ENCODE results near the gene SFRP2. TPM values are rescaled to one million over a fixed set of nuclear protein-coding genes. Genes with fewer than 3 reads are reported as not detected.

SFRP2 gene
- total and polyA plus RNA-seq, 2 donors (not counting 1 experiment from before 2014, with no cell fraction given) = not detected

DNA sequence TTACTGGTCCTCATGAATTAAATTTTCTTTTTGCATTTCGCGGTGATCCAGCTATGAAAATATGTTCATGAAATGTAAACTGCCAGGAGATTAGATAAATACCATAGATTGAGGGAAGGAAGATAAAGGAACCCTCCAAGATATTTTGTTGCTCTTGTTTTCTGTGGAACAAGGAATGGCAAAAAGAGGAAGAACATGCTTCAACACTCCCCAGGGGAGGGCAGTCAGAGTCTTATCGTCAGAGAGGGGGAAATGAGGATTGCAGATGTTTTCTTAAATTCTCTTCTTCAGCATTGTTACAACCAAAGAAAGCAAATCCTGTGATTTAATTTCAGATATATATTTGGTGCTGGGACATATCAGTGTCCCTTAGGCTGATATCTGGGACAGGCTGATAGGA, 9.5 kb upstream of the SFRP2 start:
- H3K27ac Mint-ChIP-seq = no peak overlapping the region
- intact Hi-C loops (cut with micrococcal nuclease) = no loop called here

GRCh38 chr4:153794006-153794405, 5.1 kb upstream of the SFRP2 start:
- Mint-ChIP-seq H3K4me1 (peaks cover 32% of the 10 kb centered on the region), H3K27ac (no peak overlapping the region), H3K9me3 (ENCODE audit: insufficient read depth) (no peaks in the 10 kb centered on the region), H3K4me3 (no peak overlapping the region), H3K27me3 (peaks cover 88% of the 10 kb centered on the region)
- intact Hi-C loops (cut with micrococcal nuclease) = no loop called here
- POLR2A ChIA-PET = no interaction called here
- Histone ChIP-seq H3K36me3 (replicated peaks in 1 of 2; ENCODE audit: control extremely low read depth in 1 of 2, control insufficient read depth in 1 of 2, extremely low read depth in 1 of 2, insufficient read depth in 2 of 2, low read length in 1 of 2) (no peaks in the 10 kb centered on the region), H4K20me1 (ENCODE audit: control insufficient read depth, insufficient read depth, low read length, poor library complexity, severe bottlenecking) (no peaks in the 10 kb centered on the region), H3K9ac (ENCODE audit: low read length) (no peak overlapping the region), H3K27ac (ENCODE audit: low read length in 2 of 2) (no peak overlapping the region), H3K79me2 (ENCODE audit: control insufficient read depth, insufficient read depth, low read length) (no peaks in the 10 kb centered on the region), H2AFZ (ENCODE audit: insufficient read depth, low read depth, low read length, poor library complexity, severe bottlenecking) (no peak overlapping the region), H3K4me2 (replicated peaks; ENCODE audit: low read depth, low read length, poor library complexity, severe bottlenecking) (no peak overlapping the region), H3K9me3 (ENCODE audit: control extremely low read depth in 1 of 3, control insufficient read depth in 2 of 3, insufficient read depth in 1 of 3, low read length in 2 of 3) (peaks cover 0 to 4% (median 1%) of the 10 kb centered on the region in 3 donors), H3K4me3 (ENCODE audit: control extremely low read depth in 1 of 5, extremely low read depth in 1 of 5, insufficient read depth in 1 of 5, low read depth in 2 of 5, low read length in 4 of 5) (no peak overlapping the region), H3K4me1 (ENCODE audit: control insufficient read depth in 2 of 2, insufficient read depth in 2 of 2, low read length in 2 of 2) (peaks cover 37 to 40% of the 10 kb centered on the region in 2 donors), H3K27me3 (replicated peaks in 1 of 4; ENCODE audit: control extremely low read depth in 1 of 4, control insufficient read depth in 3 of 4, insufficient read depth in 4 of 4, low read length in 3 of 4) (peaks cover 0 to 56% (median 46%) of the 10 kb centered on the region in 4 experiments)
- TF ChIP-seq, protein P1, sequence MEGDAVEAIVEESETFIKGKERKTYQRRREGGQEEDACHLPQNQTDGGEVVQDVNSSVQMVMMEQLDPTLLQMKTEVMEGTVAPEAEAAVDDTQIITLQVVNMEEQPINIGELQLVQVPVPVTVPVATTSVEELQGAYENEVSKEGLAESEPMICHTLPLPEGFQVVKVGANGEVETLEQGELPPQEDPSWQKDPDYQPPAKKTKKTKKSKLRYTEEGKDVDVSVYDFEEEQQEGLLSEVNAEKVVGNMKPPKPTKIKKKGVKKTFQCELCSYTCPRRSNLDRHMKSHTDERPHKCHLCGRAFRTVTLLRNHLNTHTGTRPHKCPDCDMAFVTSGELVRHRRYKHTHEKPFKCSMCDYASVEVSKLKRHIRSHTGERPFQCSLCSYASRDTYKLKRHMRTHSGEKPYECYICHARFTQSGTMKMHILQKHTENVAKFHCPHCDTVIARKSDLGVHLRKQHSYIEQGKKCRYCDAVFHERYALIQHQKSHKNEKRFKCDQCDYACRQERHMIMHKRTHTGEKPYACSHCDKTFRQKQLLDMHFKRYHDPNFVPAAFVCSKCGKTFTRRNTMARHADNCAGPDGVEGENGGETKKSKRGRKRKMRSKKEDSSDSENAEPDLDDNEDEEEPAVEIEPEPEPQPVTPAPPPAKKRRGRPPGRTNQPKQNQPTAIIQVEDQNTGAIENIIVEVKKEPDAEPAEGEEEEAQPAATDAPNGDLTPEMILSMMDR (IDR thresholded peaks at IDR 0.05) = no peak
- no peak for TF ChIP-seq EZH2 (IDR thresholded peaks at IDR 0.05; ENCODE audit: borderline replicate concordance, insufficient read depth, low read depth, low read length, poor library complexity, severe bottlenecking)
- WGBS (ENCODE audit: insufficient coverage) = 38% methylated on average over 3 of the region's 5 CpGs
- ATAC-seq (ENCODE audit: low read depth) (no peak), DNase-seq (no peak)
- CTCF ChIA-PET = no interaction called here

More for the DNA sequence above, 9.5 kb upstream of the SFRP2 start:
- no peaks in the 10 kb centered on the region for H3K4me1 Mint-ChIP-seq
- H3K4me3 Mint-ChIP-seq = no peak overlapping the region
- Histone ChIP-seq H3K27me3 (replicated peaks in 1 of 4; ENCODE audit: control extremely low read depth in 1 of 4, control insufficient read depth in 3 of 4, insufficient read depth in 4 of 4, low read length in 3 of 4) (peaks cover 0 to 20% (median 19%) of the 10 kb centered on the region in 4 experiments), H3K4me1 (ENCODE audit: control insufficient read depth in 2 of 2, insufficient read depth in 2 of 2, low read length in 2 of 2) (no peaks in the 10 kb centered on the region), H3K9me3 (ENCODE audit: control extremely low read depth in 1 of 3, control insufficient read depth in 2 of 3, insufficient read depth in 1 of 3, low read length in 2 of 3) (peaks cover 0 to 1% (median 0%) of the 10 kb centered on the region in 3 donors), H3K36me3 (replicated peaks in 1 of 2; ENCODE audit: control extremely low read depth in 1 of 2, control insufficient read depth in 1 of 2, extremely low read depth in 1 of 2, insufficient read depth in 2 of 2, low read length in 1 of 2) (no peaks in the 10 kb centered on the region), H3K9ac (ENCODE audit: low read length) (no peak overlapping the region), H3K27ac (ENCODE audit: low read length in 2 of 2) (no peak overlapping the region), H3K4me3 (ENCODE audit: control extremely low read depth in 1 of 5, extremely low read depth in 1 of 5, insufficient read depth in 1 of 5, low read depth in 2 of 5, low read length in 4 of 5) (no peak overlapping the region), H3K4me2 (replicated peaks; ENCODE audit: low read depth, low read length, poor library complexity, severe bottlenecking) (no peak overlapping the region), H3K79me2 (ENCODE audit: control insufficient read depth, insufficient read depth, low read length) (no peaks in the 10 kb centered on the region), H2AFZ (ENCODE audit: insufficient read depth, low read depth, low read length, poor library complexity, severe bottlenecking) (no peak overlapping the region), H4K20me1 (ENCODE audit: control insufficient read depth, insufficient read depth, low read length, poor library complexity, severe bottlenecking) (no peaks in the 10 kb centered on the region)
- H3K27me3 Mint-ChIP-seq = peaks cover 66% of the 10 kb centered on the region
- DNase-seq (no peak), ATAC-seq (ENCODE audit: low read depth) (no peak)
- CTCF ChIA-PET = no interaction called here
- no CpG with 5 or more reads among the region's 3 CpGs for WGBS (ENCODE audit: insufficient coverage)
- TF ChIP-seq, protein P1 (IDR thresholded peaks at IDR 0.05) = no peak
- TF ChIP-seq EZH2 (IDR thresholded peaks at IDR 0.05; ENCODE audit: borderline replicate concordance, insufficient read depth, low read depth, low read length, poor library complexity, severe bottlenecking) = no peak
- POLR2A ChIA-PET = no interaction called here
- no peaks in the 10 kb centered on the region for H3K9me3 Mint-ChIP-seq (ENCODE audit: insufficient read depth)
